ENCODE data around the gene HSD17B3.

HSD17B3 gene

GRCh38 chr9:96302021-96302420, at the start of gene HSD17B3:
Gene HSD17B3 (minus strand): TSS chr9:96302176. CDS start chr9:96302104, 72 bp downstream.
- H3K4me3 ChIP-seq (ENCODE audit: low read depth, low read length), result no peak within 1 kb of the TSS
- no peak for TF ChIP-seq CTCF (IDR thresholded peaks at IDR 0.05; ENCODE audit: control insufficient read depth, extremely low read depth, insufficient read depth)
- no peak for DNase-seq (ENCODE audit: low read depth)

- no peak for DNase-seq (ENCODE audit: low read depth)
- TF ChIP-seq CTCF (IDR thresholded peaks at IDR 0.05; ENCODE audit: control insufficient read depth, extremely low read depth, insufficient read depth), result no peak
- H3K4me3 ChIP-seq (ENCODE audit: low read depth, low read length), result no peak overlapping the region
These were observed 48.9 kb upstream of the HSD17B3 start for GRCh38 chr9:96350866-96351265.

- no peak for DNase-seq (ENCODE audit: low read depth)
- no peak for TF ChIP-seq CTCF (IDR thresholded peaks at IDR 0.05; ENCODE audit: control insufficient read depth, extremely low read depth, insufficient read depth)
- H3K4me3 ChIP-seq (ENCODE audit: low read depth, low read length), result no peak overlapping the region
These were observed 46.3 kb upstream of the HSD17B3 start for GRCh38 chr9:96348261-96348660.

- no peak overlapping the region for H3K4me3 ChIP-seq (ENCODE audit: low read depth, low read length)
- TF ChIP-seq CTCF (IDR thresholded peaks at IDR 0.05; ENCODE audit: control insufficient read depth, extremely low read depth, insufficient read depth), result no peak
- no peak for DNase-seq (ENCODE audit: low read depth)
These were observed 43.6 kb upstream of the HSD17B3 start for GRCh38 chr9:96345551-96345950.

GRCh38 chr9:96344458-96345180, 42.6 kb upstream of the HSD17B3 start:
- no peak for TF ChIP-seq CTCF (IDR thresholded peaks at IDR 0.05; ENCODE audit: control insufficient read depth, extremely low read depth, insufficient read depth)
- DNase-seq (ENCODE audit: low read depth), result peak; percentile 13
- H3K4me3 ChIP-seq (ENCODE audit: low read depth, low read length), result no peak overlapping the region

GRCh38 chr9:96343515-96344360, 41.8 kb upstream of the HSD17B3 start:
- no peak for TF ChIP-seq CTCF (IDR thresholded peaks at IDR 0.05; ENCODE audit: control insufficient read depth, extremely low read depth, insufficient read depth)
- no peak overlapping the region for H3K4me3 ChIP-seq (ENCODE audit: low read depth, low read length)
- DNase-seq (ENCODE audit: low read depth), result no peak

Data from LNCaP clone FGC (cell line).